ENCODE results near the gene BSG. TPM values are rescaled to one million over a fixed set of nuclear protein-coding genes. Genes with fewer than 3 reads are reported as not detected.

The BSG gene
- total RNA-seq, 8 experiments from 2014 or later, result 219 to 1,638 (median 407) TPM

GRCh38 chr19:570251-570686, 2.1 kb upstream of the BSG start:
- ATAC-seq (replicated peaks in 6 of 8), result no peak
- Histone ChIP-seq H3K4me1 (replicated peaks in 1 of 2) (peaks cover 8 to 15% of the 10 kb centered on the region in 2 donors), H3K27ac (no peak overlapping the region), H3K4me3 (no peak overlapping the region)
- in situ Hi-C loops (cut with MboI; ENCODE audit: low pct_unique_long_range_greater_than_20kb in 2 of 9, low sequenced_read_pairs in 9 of 9, unreplicated experiment in 9 of 9), result no loop called here
- WGBS, 10 experiments, result 86 to 100% methylated on average over 1 to 7 of the region's 25 CpGs; no CpG with 5 or more reads in 8 of the 10 experiments

GRCh38 chr19:570937-571565, 1.3 kb upstream of the BSG start:
- in situ Hi-C loops (cut with MboI; ENCODE audit: low pct_unique_long_range_greater_than_20kb in 2 of 9, low sequenced_read_pairs in 9 of 9, unreplicated experiment in 9 of 9), result no loop called here
- 0 to 19% (median 8%) methylated on average over 8 to 18 of the region's 45 CpGs; no CpG with 5 or more reads in 5 of the 10 experiments for WGBS, 10 experiments
- Histone ChIP-seq H3K4me3 (peak overlapping the region; percentile 74 to 94 (median 81)), H3K27ac (peak overlapping the region in 1 of 2 donors; percentile 16), H3K4me1 (replicated peaks in 1 of 2) (peaks cover 14 to 21% of the 10 kb centered on the region in 2 donors)
- ATAC-seq (replicated peaks in 6 of 8), result no peak

DNA sequence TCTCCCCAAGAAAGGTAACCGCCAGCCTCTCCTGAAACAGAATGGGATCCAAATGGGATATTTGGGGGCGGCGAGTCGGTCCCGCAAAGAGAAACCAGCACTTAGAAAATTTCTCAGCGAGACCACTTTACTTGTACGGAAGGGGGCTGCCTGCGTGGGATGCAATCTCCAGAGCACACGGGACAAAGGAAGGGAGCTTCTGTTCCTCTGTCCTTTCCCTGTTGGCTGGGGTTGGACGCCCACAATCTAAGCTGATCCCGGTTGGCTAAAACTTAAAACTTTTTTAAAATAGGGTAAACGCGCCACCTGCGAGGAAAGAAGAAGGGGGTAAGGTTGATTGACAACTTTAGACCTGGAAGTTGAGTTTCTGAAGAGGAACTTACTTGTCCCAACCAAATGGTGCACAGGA, 826 bp upstream of the BSG start:
- ATAC-seq (replicated peaks in 6 of 8), result no peak
- in situ Hi-C loops (cut with MboI; ENCODE audit: low pct_unique_long_range_greater_than_20kb in 2 of 9, low sequenced_read_pairs in 9 of 9, unreplicated experiment in 9 of 9), result no loop called here
- Histone ChIP-seq H3K27ac (peak overlapping the region in 1 of 2 donors; percentile 16), H3K4me3 (peak overlapping the region; percentile 74 to 94 (median 81)), H3K4me1 (replicated peaks in 1 of 2) (peaks cover 19 to 22% of the 10 kb centered on the region in 2 donors)
- WGBS, 10 experiments, result 0 to 8% (median 0%) methylated on average over 2 to 8 of the region's 14 CpGs; no CpG with 5 or more reads in 4 of the 10 experiments

DNA sequence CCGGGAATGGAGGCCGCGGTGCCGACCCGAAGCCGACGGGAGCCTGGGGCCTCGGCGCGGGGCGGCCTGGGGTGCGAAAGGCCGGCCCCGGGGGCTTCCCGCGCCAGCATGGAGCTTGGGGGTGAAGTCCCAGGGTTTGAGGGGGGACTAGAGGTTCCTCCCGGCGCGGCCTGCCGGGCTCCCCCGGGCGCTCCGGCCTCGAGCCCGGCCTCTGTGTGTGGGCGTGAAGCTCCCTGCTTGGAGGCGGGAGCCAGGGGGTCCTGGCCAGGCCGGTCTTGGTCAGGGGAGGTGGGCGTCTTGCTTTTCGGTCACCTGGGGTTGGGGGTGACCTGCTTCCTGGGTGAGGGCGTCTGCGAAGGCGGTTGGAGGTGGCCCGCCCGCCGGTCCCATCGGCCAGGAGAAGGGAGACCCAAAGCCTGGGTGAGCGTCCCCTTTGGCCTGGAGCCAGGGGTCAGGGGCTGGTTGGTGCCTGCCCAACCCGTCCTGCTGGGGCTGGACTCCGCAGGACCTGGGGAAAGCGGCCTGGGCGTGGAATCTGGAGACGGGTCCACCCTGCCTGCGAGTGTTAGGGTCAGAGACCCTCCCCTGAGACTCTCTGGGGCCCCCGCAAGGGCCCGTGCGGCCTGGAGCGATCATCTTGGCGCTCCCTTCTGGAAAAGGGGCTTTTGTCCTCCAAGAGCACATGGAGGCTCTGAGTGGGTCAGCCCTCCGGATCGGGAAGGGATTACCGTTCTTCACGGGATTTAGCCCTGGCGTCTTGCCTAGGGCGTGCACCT, 535 bp downstream of the BSG start:
- H3K4me3 ChIP-seq, result peak overlapping the region; percentile 74 to 94 (median 81)
- H3K4me1 ChIP-seq (replicated peaks in 1 of 2), result peaks cover 22% of the 10 kb centered on the region in 2 donors
- in situ Hi-C loops (cut with MboI; ENCODE audit: low pct_unique_long_range_greater_than_20kb in 2 of 9, low sequenced_read_pairs in 9 of 9, unreplicated experiment in 9 of 9), result no loop called here
- peak overlapping the region; percentile 81 to 87 for H3K27ac ChIP-seq
- peak; percentile 6 to 35 (median 14) for ATAC-seq (replicated peaks in 6 of 8)
- WGBS, 10 experiments, result 0 to 7% (median 0%) methylated on average over 1 to 5 of the region's 55 CpGs; no CpG with 5 or more reads in 5 of the 10 experiments

DNA sequence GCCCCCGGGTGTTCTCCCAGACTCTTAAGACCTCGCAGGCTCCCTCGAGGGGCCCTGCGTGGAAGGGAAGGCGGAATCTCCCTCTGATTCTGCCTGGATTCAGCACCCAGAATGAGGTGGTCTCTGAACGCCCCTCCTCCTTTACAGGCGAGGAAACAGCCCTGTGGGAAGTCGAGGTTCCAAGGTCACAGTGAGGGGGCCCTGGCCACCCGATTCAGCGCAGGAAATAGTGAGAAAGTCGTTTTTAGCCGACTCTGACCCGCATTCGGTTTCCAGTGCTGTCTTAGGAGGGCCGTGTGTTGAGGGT, 1.1 kb downstream of the BSG start:
- H3K27ac ChIP-seq, result peak overlapping the region; percentile 81 to 87
- in situ Hi-C loops (cut with MboI; ENCODE audit: low pct_unique_long_range_greater_than_20kb in 2 of 9, low sequenced_read_pairs in 9 of 9, unreplicated experiment in 9 of 9), result no loop called here
- H3K4me1 ChIP-seq (replicated peaks in 1 of 2), result peaks cover 22% of the 10 kb centered on the region in 2 donors
- no peak for ATAC-seq (replicated peaks in 6 of 8)
- WGBS, 10 experiments, result 0% methylated on average over 1 to 8 of the region's 15 CpGs; no CpG with 5 or more reads in 3 of the 10 experiments
- peak overlapping the region; percentile 74 to 94 (median 81) for H3K4me3 ChIP-seq

DNA sequence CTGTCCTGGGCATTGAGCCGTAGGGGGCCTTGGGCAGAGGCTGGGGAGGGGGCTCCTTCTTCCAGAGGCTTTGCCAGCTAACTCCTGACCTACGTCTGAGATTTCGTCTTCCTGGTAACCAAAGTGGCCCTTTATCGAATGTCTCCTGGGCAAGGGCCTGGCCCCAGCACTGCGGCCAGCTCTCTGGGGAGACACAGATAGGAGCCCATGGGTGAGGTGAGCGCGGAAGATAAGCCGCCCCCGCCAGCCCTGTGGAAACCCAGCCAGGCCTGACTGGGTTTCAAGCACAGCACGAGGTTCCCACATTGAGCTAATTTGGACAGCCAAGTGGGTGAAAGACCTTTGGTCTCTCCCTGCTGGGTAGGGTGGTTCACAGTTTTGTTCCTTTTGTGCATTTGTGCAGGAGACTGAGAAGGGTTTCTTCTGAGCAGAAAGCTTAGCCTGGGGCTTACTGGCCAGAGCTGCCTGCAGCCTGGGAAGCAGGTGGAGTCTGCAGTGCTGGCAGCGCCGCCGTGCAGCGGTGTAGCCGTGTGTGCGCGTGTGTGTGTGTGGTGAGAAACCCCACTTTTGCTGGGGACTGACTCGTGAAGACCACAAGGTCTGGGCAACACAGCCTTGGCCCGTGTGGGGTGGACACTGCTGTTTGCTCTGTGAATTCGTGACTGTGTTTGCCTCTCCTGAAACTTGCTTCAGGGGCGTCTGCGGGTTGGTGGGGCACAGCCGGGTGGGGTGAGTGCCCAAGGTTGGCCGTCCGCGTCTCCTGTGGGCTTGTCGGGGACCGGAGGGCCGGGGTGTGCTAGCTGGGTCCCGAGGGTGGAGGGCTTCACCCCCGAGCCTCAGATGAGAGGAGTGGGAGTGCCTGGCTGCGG, 2.5 kb downstream of the BSG start:
- peak; percentile 8 to 58 (median 44) for ATAC-seq (replicated peaks in 6 of 8)
- WGBS, 10 experiments, result 0 to 47% (median 20%) methylated on average over 2 to 6 of the region's 32 CpGs; no CpG with 5 or more reads in 4 of the 10 experiments
- Histone ChIP-seq H3K27ac (peak overlapping the region; percentile 11 to 24), H3K4me3 (peak overlapping the region; percentile 74 to 94 (median 81)), H3K4me1 (replicated peaks in 1 of 2) (peaks cover 22% of the 10 kb centered on the region in 2 donors)
- in situ Hi-C loops (cut with MboI; ENCODE audit: low pct_unique_long_range_greater_than_20kb in 2 of 9, low sequenced_read_pairs in 9 of 9, unreplicated experiment in 9 of 9), result loop anchor here in 2 of 9 experiments (25.0 kb wide), 1 partner anchor 162 kb away; no protein-coding TSS in a partner anchor

DNA sequence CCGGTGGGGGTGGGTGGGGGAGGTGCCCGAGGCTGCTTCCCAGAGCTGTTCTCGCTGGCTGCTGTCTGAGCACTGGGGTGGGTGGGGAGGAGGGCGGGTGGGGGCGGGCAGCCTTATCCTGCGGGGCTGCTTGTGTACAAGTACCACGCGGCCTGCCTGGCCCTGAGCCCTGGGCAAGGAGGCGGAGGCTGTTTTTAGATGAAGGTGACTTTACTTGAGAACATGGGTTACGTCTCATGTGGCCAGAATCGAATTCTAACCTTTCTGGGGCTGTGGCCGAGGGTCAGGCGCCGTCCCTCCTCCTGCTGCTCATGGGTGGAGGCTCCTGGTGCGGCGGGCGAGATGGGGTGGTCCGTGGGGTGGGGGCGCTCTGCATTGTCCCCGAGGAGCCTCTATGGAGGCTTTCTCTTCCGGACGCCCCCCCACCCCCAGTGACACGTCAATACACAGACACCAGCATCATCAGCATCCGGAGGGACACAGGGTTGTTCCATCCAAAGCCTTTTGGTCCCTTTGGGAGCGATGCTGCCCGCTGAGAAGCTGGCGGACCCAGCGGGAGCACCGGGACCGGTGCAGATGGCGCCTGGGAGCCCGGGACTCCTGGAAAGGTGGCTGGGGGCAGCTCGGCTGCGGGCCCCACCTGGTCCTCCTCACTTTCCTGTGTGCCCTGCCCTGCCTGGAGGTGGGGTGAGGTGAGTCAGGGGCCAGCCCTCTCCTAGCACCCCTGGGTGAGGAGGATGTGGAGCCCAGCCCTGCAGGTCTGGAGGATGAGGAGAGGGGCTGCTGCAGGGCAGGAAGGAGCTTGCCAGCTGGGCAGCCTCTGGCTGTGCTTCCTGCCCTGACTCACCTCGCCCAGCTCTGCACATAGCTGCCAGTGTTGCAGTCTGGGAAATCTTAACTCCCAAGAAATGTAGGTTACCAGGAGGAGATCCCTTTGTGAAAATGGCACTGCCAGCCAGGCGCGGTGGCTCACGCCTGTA, 3.4 kb downstream of the BSG start:
- 43 to 87% methylated on average over 3 of the region's 38 CpGs; no CpG with 5 or more reads in 8 of the 10 experiments for WGBS, 10 experiments
- ATAC-seq (replicated peaks in 6 of 8), result peak in 7 of 8 experiments; percentile 0 to 33 (median 22)
- Histone ChIP-seq H3K4me3 (peak overlapping the region; percentile 74 to 94 (median 81)), H3K4me1 (replicated peaks in 1 of 2) (peaks cover 22% of the 10 kb centered on the region in 2 donors), H3K27ac (peak overlapping the region; percentile 28 to 40)
- in situ Hi-C loops (cut with MboI; ENCODE audit: low pct_unique_long_range_greater_than_20kb in 2 of 9, low sequenced_read_pairs in 9 of 9, unreplicated experiment in 9 of 9), result loop anchor here in 2 of 9 experiments (25.0 kb wide), 1 partner anchor 161 kb away; no protein-coding TSS in a partner anchor

DNA sequence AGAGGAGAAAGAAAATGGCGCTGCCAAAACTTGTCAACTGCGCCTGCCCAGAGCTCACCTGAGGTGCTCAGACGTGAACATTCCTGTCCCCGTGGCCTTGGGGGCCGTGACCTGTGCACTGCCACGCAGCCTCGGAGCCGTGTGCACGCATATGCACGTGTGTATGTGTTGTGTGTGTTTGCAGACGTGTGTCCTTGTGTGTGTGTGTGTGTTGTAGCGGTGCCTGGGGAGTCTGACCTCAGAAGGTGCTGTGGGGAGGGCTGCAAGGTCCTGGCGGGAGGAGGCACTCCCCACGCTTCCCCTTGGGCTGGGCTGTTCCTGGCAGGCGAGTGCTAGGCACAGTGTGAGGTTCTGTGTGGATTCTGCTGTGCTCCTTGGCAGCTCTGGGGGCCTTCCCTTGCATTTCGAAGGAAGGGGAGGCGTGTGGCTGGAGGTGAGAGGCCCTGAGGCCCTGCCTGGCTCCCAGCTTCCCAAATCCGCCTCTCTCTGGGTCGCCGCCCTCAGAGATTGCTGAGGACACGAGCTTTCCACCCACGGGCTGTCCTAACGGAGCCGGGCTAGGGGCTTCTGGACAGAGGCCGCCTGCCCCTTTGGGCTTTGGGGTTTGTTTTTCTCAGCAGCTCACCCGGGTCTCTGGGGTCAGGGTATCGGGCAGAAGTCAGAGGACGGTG, 4.5 kb downstream of the BSG start:
- ATAC-seq (replicated peaks in 6 of 8), result no peak
- H3K4me3 ChIP-seq, result no peak overlapping the region
- WGBS, 10 experiments, result 82 to 100% methylated on average over 2 to 3 of the region's 28 CpGs; no CpG with 5 or more reads in 8 of the 10 experiments
- in situ Hi-C loops (cut with MboI; ENCODE audit: low pct_unique_long_range_greater_than_20kb in 2 of 9, low sequenced_read_pairs in 9 of 9, unreplicated experiment in 9 of 9), result loop anchor here in 2 of 9 experiments (25.0 kb wide), 1 partner anchor 160 kb away; no protein-coding TSS in a partner anchor
- H3K27ac ChIP-seq, result no peak overlapping the region
- peaks cover 18 to 22% of the 10 kb centered on the region in 2 donors for H3K4me1 ChIP-seq (replicated peaks in 1 of 2)

GRCh38 chr19:577439-578392, 5.3 kb downstream of the BSG start:
- in situ Hi-C loops (cut with MboI; ENCODE audit: low pct_unique_long_range_greater_than_20kb in 2 of 9, low sequenced_read_pairs in 9 of 9, unreplicated experiment in 9 of 9), result loop anchor here in 2 of 9 experiments (25.0 kb wide), 1 partner anchor 160 kb away; no protein-coding TSS in a partner anchor
- no peak overlapping the region for H3K4me3 ChIP-seq
- no peak overlapping the region for H3K27ac ChIP-seq
- H3K4me1 ChIP-seq (replicated peaks in 1 of 2), result peaks cover 18 to 22% of the 10 kb centered on the region in 2 donors
- WGBS, 10 experiments, result 40 to 90% (median 81%) methylated on average over 1 to 4 of the region's 66 CpGs; no CpG with 5 or more reads in 7 of the 10 experiments
- ATAC-seq (replicated peaks in 6 of 8), result no peak

DNA sequence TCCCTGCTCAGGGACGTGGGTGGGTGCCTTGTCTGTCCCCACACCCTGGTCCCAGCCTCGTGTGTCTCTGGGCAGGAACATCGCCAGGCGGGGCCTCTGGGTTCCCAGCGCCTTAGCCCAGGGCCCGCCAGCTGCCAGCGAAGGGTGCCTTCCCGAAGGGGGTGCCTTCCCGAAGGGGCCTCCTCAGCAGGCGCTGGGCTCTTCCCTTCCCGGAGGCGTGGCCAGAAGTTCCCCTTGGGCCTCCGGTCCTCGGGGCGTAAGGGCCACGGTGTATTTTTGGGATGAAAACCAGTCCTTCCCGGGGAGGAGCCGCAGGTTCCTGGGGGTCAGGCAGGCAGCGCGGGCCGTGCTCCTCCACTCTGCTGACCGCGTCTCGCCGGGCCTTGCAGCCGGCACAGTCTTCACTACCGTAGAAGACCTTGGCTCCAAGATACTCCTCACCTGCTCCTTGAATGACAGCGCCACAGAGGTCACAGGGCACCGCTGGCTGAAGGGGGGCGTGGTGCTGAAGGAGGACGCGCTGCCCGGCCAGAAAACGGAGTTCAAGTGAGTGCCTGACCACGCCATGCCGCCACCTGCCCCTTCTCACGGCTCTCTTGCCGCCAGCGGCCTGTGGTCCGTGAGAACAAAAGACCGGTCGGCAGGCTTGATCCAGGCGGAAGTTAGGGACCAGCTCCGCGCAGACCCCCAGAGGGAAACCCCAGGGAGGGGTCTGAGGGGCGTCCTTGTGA, 6.9 kb downstream of the BSG start:
- H3K27ac ChIP-seq, result no peak overlapping the region
- no peak for ATAC-seq (replicated peaks in 6 of 8)

More for the DNA sequence above, 6.9 kb downstream of the BSG start:
- 88 to 98% (median 96%) methylated on average over 9 to 22 of the region's 46 CpGs; no CpG with 5 or more reads in 7 of the 10 experiments for WGBS, 10 experiments
- in situ Hi-C loops (cut with MboI; ENCODE audit: low pct_unique_long_range_greater_than_20kb in 2 of 9, low sequenced_read_pairs in 9 of 9, unreplicated experiment in 9 of 9), result loop anchor here in 2 of 9 experiments (25.0 kb wide), 1 partner anchor 158 kb away; no protein-coding TSS in a partner anchor
- H3K4me3 ChIP-seq, result no peak overlapping the region
- peaks cover 12 to 18% of the 10 kb centered on the region in 2 donors for H3K4me1 ChIP-seq (replicated peaks in 1 of 2)

All from motor neuron (in vitro differentiated cells).